ENCODE results near the gene STOML1. TPM values are rescaled to one million over a fixed set of nuclear protein-coding genes. Genes with fewer than 3 reads are reported as not detected.

The STOML1 gene
- total RNA-seq, 2 experiments from 2014 or later = 4.6 to 5.3 TPM

GRCh38 chr15:73948396-73948795, 43.7 kb downstream of the STOML1 start:
- Mint-ChIP-seq H3K27ac (no peak overlapping the region), H3K36me3 (ENCODE audit: low read depth) (no peaks in the 10 kb centered on the region), H3K9me3 (no peaks in the 10 kb centered on the region), H3K27me3 (no peaks in the 10 kb centered on the region), H3K4me1 (ENCODE audit: low read depth) (peaks cover 9% of the 10 kb centered on the region), H3K4me3 (no peak overlapping the region)
- H3K4me3 ChIP-seq (ENCODE audit: low read length) = no peak overlapping the region
- no peak overlapping the region for H3K27ac ChIP-seq (ENCODE audit: low read depth in 1 of 2, low read length in 2 of 2)
- intact Hi-C loops (cut with DNase I, micrococcal nuclease) = no loop called here
- ChIA-PET POLR2A (no interaction called here), CTCF (interaction anchor here (0.6 kb wide), 1 partner anchor 11 kb away, joined by 3 read pairs; no protein-coding TSS in a partner anchor)
- peaks cover 12% of the 10 kb centered on the region for H3K4me1 ChIP-seq (ENCODE audit: insufficient read depth, low read length)
- H3K36me3 ChIP-seq (ENCODE audit: insufficient read depth, low read length) = no peaks in the 10 kb centered on the region
- no peaks in the 10 kb centered on the region for H3K27me3 ChIP-seq (ENCODE audit: control insufficient read depth in 1 of 2, insufficient read depth in 2 of 2, low read length in 2 of 2)
- no peaks in the 10 kb centered on the region for H3K9me3 ChIP-seq (ENCODE audit: control insufficient read depth in 1 of 2, insufficient read depth in 1 of 2, low read length in 2 of 2)
- ATAC-seq (ENCODE audit: poor library complexity) (no peak), DNase-seq (no peak)
- no peak for TF ChIP-seq CTCF (IDR thresholded peaks at IDR 0.05)

GRCh38 chr15:73947651-73948050, 44.4 kb downstream of the STOML1 start:
- Mint-ChIP-seq H3K27ac (no peak overlapping the region), H3K4me3 (no peak overlapping the region), H3K9me3 (no peaks in the 10 kb centered on the region), H3K4me1 (ENCODE audit: low read depth) (peaks cover 11% of the 10 kb centered on the region), H3K36me3 (ENCODE audit: low read depth) (no peaks in the 10 kb centered on the region), H3K27me3 (no peaks in the 10 kb centered on the region)
- no peak overlapping the region for H3K27ac ChIP-seq (ENCODE audit: low read depth in 1 of 2, low read length in 2 of 2)
- H3K9me3 ChIP-seq (ENCODE audit: control insufficient read depth in 1 of 2, insufficient read depth in 1 of 2, low read length in 2 of 2) = no peaks in the 10 kb centered on the region
- intact Hi-C loops (cut with DNase I, micrococcal nuclease) = no loop called here
- no peaks in the 10 kb centered on the region for H3K36me3 ChIP-seq (ENCODE audit: insufficient read depth, low read length)
- H3K4me1 ChIP-seq (ENCODE audit: insufficient read depth, low read length) = peaks cover 16% of the 10 kb centered on the region
- DNase-seq = no peak
- no peak for ATAC-seq (ENCODE audit: poor library complexity)
- POLR2A ChIA-PET = no interaction called here
- no peaks in the 10 kb centered on the region for H3K27me3 ChIP-seq (ENCODE audit: control insufficient read depth in 1 of 2, insufficient read depth in 2 of 2, low read length in 2 of 2)
- no peak overlapping the region for H3K4me3 ChIP-seq (ENCODE audit: low read length)
- TF ChIP-seq CTCF (IDR thresholded peaks at IDR 0.05) = no peak
- CTCF ChIA-PET = no interaction called here

- Histone ChIP-seq H3K36me3 (ENCODE audit: insufficient read depth, low read length) (no peaks in the 10 kb centered on the region), H3K27ac (ENCODE audit: low read depth in 1 of 2, low read length in 2 of 2) (no peak overlapping the region), H3K9me3 (ENCODE audit: control insufficient read depth in 1 of 2, insufficient read depth in 1 of 2, low read length in 2 of 2) (no peaks in the 10 kb centered on the region), H3K4me3 (ENCODE audit: low read length) (no peak overlapping the region), H3K4me1 (ENCODE audit: insufficient read depth, low read length) (peaks cover 24% of the 10 kb centered on the region), H3K27me3 (ENCODE audit: control insufficient read depth in 1 of 2, insufficient read depth in 2 of 2, low read length in 2 of 2) (no peaks in the 10 kb centered on the region)
- POLR2A ChIA-PET = no interaction called here
- Mint-ChIP-seq H3K4me1 (ENCODE audit: low read depth) (peaks cover 19% of the 10 kb centered on the region), H3K27ac (no peak overlapping the region), H3K27me3 (no peaks in the 10 kb centered on the region), H3K9me3 (no peaks in the 10 kb centered on the region), H3K36me3 (ENCODE audit: low read depth) (no peaks in the 10 kb centered on the region), H3K4me3 (no peak overlapping the region)
- DNase-seq = no peak
- intact Hi-C loops (cut with DNase I, micrococcal nuclease) = no loop called here
- no peak for ATAC-seq (ENCODE audit: poor library complexity)
- TF ChIP-seq CTCF (IDR thresholded peaks at IDR 0.05) = no peak
- CTCF ChIA-PET = no interaction called here
These were observed 45.2 kb downstream of the STOML1 start for GRCh38 chr15:73946795-73947370.

Measured in CD4-positive, alpha-beta T cell (primary cell).